Uterus (tissue), 4 donors: Measurements from ENCODE around the gene UBE2M. TPM values are rescaled to one million over a fixed set of nuclear protein-coding genes. Genes with fewer than 3 reads are reported as not detected.
A peak's percentile ranks its signal among the peaks of the same experiment; 100 is the strongest.

Source experiments
- DNase-seq, 2 donors: peaks; one replicate each; pipeline ENCODE4 v3.0.0-alpha.2; 2019 to 2020
- H3K27ac ChIP-seq, 2 donors: fragments of 200-600 bp; sonication (generic); 1 replicate in 1 of 2; 2 replicates in 1 of 2; pipeline ENCODE4 v1.5.1; 2016 to 2018
- H3K27me3 ChIP-seq, 2 donors: fragments of 200-600 bp; sonication (generic); one replicate each; pipeline ENCODE4 v1.5.1; 2018 to 2019; ENCODE audit warnings: control low read depth in 1 of 2
- H3K36me3 ChIP-seq, 2 donors: fragments of 200-600 bp; sonication (generic); one replicate each; pipeline ENCODE4 v1.5.1; 2019; ENCODE audit warnings: control low read depth in 1 of 2
- H3K4me1 ChIP-seq, 2 donors: fragments of 200-600 bp; sonication (generic); one replicate each; pipeline ENCODE4 v1.5.1; 2018 to 2019; ENCODE audit warnings: control low read depth in 1 of 2
- H3K4me3 ChIP-seq, 2 donors: fragments of 200-600 bp; sonication (generic); 1 replicate in 1 of 2; 2 replicates in 1 of 2; pipeline ENCODE4 v1.5.1; 2018 to 2019; ENCODE audit warnings: mild to moderate bottlenecking in 1 of 2
- H3K9me3 ChIP-seq, 2 donors: fragments of 200-600 bp; sonication (generic); one replicate each; pipeline ENCODE4 v1.5.1; 2019; ENCODE audit warnings: control low read depth in 1 of 2
- POLR2A ChIP-seq, 2 donors: fragments of 450-650 bp; IDR thresholded peaks; one replicate each; pipeline ENCODE4 v1.6.1; 2016; ENCODE audit warnings: antibody characterized with exemption in 2 of 2, mild to moderate bottlenecking in 1 of 2, moderate library complexity in 1 of 2
- intact Hi-C: fragments of 100-400 bp; cut with DNase I; formaldehyde crosslinking; loops from one replicate; pipeline ENCODE4 v1.15.1; 2023; ENCODE audit warnings: low total_unique reads
- total RNA-seq, 4 donors: library from RNA; depleted of rRNA in 3 of 4; stranded (reverse); fragments of >200 nt in 3 of 4; gene quantifications; one replicate each; pipeline versions ENCODE4 v1.1.0 to v1.2.4, GENCODE V29; 2014 to 2023
- TF ChIP-seq, protein P1 (sequence below), 4 experiments: fragments of 200-600 bp in 2 of 4; fragments of 450-650 bp in 2 of 4; sonication (generic) in 2 of 4; IDR thresholded peaks; one replicate each; pipeline ENCODE4 v1.5.1; 2016 to 2019; ENCODE audit warnings: antibody characterized with exemption in 4 of 4, mild to moderate bottlenecking in 2 of 4, moderate library complexity in 1 of 4
- donor health status: DM: yes; HTN: yes; CAD: no.

Gene UBE2M
- total RNA-seq, 4 donors from 2014 or later = 6.1 to 63.7 (median 24.9) TPM

DNA sequence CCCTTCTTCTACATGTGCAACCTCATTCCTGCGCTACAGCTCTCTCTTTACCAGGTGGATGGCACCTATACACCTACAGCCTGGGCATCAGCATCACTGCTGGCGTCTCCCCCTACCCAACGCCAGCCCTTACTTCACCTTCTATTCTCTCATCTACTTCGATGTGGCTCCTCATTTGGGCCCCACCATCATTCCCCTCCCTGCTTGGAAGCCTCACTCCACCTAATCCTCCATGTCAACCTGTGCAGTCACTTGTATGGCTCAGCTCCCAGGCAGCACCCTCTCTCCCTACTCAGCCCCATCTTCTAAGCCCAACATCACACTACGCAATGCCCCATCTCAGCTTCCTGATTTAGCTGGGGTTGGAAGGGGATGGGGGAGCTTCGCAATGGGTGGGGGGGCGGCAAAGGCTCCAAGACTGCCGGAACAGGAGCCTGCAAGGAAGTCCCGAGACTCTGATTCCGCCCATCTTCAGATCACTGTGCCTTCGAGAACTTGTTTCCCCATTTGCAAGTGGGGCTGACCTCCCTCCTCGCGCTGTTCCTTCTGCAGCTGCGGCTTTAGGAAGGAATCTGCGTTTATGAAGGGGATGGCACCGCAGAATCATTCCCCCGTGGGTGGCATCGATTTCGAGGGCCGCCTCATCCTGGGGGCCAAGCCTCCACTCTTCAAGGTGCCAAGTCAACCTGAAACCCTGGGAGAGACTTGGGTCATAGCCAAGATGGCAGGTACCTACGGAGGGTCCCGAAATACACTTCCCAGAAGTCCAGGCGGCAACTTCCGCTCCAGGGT lies 13.8 kb upstream of the UBE2M start:
- intact Hi-C loops = no loop called here

GRCh38 chr19:58571575-58571947 lies 13.2 kb upstream of the UBE2M start:
- no peaks in the 10 kb centered on the region for H3K4me1 ChIP-seq
- H3K9me3 ChIP-seq = no peaks in the 10 kb centered on the region
- no peak overlapping the region for H3K4me3 ChIP-seq
- intact Hi-C loops = no loop called here
- H3K36me3 ChIP-seq = no peaks in the 10 kb centered on the region
- no peaks in the 10 kb centered on the region for H3K27me3 ChIP-seq
- H3K27ac ChIP-seq = no peak overlapping the region
- no peak for TF ChIP-seq POLR2A (IDR thresholded peaks at IDR 0.05)
- TF ChIP-seq, protein P1, sequence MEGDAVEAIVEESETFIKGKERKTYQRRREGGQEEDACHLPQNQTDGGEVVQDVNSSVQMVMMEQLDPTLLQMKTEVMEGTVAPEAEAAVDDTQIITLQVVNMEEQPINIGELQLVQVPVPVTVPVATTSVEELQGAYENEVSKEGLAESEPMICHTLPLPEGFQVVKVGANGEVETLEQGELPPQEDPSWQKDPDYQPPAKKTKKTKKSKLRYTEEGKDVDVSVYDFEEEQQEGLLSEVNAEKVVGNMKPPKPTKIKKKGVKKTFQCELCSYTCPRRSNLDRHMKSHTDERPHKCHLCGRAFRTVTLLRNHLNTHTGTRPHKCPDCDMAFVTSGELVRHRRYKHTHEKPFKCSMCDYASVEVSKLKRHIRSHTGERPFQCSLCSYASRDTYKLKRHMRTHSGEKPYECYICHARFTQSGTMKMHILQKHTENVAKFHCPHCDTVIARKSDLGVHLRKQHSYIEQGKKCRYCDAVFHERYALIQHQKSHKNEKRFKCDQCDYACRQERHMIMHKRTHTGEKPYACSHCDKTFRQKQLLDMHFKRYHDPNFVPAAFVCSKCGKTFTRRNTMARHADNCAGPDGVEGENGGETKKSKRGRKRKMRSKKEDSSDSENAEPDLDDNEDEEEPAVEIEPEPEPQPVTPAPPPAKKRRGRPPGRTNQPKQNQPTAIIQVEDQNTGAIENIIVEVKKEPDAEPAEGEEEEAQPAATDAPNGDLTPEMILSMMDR (IDR thresholded peaks at IDR 0.05) = no peak
- peak in 1 of 2 donors; percentile 16 for DNase-seq

More for the DNA sequence above, 13.8 kb upstream of the UBE2M start:
- H3K27ac ChIP-seq = peak overlapping the region; percentile 98 to 99
- DNase-seq = peak in 1 of 2 donors; percentile 23
- H3K4me3 ChIP-seq = peak overlapping the region; percentile 73 to 90
- H3K27me3 ChIP-seq = no peaks in the 10 kb centered on the region
- no peaks in the 10 kb centered on the region for H3K9me3 ChIP-seq
- H3K4me1 ChIP-seq = no peaks in the 10 kb centered on the region
- no peak for TF ChIP-seq POLR2A (IDR thresholded peaks at IDR 0.05)
- TF ChIP-seq, protein P1 (IDR thresholded peaks at IDR 0.05) = peak in 1 of 4 experiments; percentile 24
- H3K36me3 ChIP-seq = no peaks in the 10 kb centered on the region

DNA sequence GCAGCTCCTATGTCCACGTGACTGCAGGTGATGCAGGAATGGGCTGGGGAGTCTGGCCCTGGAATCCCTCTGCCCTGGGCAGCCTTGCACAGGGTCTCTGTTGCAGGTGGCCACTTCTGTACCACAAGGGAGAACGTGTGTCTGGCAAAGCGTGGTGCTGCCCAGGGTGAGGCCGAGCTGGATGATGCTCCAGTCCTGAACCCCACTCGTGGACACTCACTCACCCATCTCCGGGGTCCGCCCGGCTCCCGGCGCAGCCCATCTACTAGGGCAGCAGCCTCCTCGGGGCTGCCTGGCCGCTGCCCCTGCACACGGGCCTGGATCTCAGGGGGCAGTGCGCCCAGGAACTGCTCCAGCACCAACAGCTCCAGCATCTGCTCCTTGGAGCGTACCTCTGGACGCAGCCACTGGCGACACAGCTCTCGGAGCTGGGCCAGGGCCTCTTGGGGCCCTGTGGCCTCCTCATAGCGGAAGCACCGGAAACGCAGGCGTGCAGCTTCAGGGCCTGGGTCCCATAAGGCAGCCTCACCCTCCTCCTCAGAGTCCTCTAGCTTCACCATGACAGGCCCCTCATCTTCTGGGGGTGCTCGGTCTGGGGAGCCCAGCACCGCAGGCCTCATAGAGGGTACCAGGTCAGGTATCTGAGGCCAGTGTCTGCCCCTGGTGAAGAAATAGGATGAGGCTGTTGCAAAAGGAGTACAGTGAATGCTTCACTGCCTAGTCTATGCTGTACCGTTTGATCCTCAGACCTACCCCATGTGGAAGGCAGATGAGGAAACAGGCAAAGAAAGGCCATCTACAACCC lies 12.6 kb upstream of the UBE2M start:
- Histone ChIP-seq H3K36me3 (no peaks in the 10 kb centered on the region), H3K4me3 (no peak overlapping the region), H3K4me1 (no peaks in the 10 kb centered on the region), H3K27ac (no peak overlapping the region), H3K9me3 (no peaks in the 10 kb centered on the region), H3K27me3 (no peaks in the 10 kb centered on the region)
- intact Hi-C loops = no loop called here
- DNase-seq = peak; percentile 18 to 21
- no peak for TF ChIP-seq POLR2A (IDR thresholded peaks at IDR 0.05)
- TF ChIP-seq, protein P1 (IDR thresholded peaks at IDR 0.05) = no peak

DNA sequence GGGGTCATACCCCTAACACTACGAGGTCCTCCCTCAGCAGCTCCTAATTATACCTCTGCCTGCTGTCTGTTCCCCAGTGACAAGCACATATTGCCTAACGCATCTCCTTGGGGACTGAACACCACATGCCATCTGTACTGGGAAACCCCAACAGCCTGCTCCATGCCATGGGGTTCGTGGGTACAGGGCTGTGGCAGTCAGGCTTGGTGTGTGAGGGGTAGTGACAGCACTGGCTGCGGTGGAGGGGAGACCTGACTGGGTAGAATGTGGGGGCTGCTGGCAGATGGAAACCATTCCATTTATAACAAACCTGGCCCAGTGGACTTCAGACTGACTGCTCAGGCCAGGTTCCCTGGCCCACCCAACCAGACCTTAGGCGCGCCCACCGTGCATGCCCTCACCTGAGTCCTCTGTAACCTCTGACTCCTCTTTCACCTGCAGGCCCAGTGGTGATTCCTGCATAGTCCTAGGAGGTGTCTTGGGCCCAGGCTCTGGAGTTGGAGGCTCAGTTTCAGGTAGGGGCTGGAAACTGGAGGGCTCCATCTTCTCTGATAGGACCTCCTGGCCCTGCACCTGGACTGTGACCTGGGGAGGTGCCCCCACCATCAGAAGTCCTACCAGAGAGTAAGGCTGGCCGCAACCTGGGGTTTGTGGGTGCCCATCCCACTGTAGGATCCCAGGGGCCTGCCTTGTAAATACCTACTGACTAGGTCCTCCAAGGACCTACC lies 11.7 kb upstream of the UBE2M start:
- Histone ChIP-seq H3K4me3 (no peak overlapping the region), H3K36me3 (no peaks in the 10 kb centered on the region), H3K27me3 (no peaks in the 10 kb centered on the region), H3K27ac (no peak overlapping the region), H3K9me3 (no peaks in the 10 kb centered on the region), H3K4me1 (no peaks in the 10 kb centered on the region)
- peak; percentile 14 for DNase-seq
- no peak for TF ChIP-seq POLR2A (IDR thresholded peaks at IDR 0.05)
- TF ChIP-seq, protein P1 (IDR thresholded peaks at IDR 0.05) = no peak
- intact Hi-C loops = no loop called here
